ENCODE data around the gene C1orf74. TPM values are rescaled to one million over a fixed set of nuclear protein-coding genes. Genes with fewer than 3 reads are reported as not detected.

The C1orf74 gene
- total RNA-seq: under 1 TPM; 0.75 to 0.88 (median 0.80) TPM
- 1.8 TPM for total RNA-seq (2013)

- no peak for TF ChIP-seq CTCF (IDR thresholded peaks at IDR 0.05)
- ATAC-seq: peak; percentile 98 to 100 (median 99)
- peak within 1 kb of the TSS; percentile 95 for H3K4me3 Mint-ChIP-seq
- H3K27ac Mint-ChIP-seq: peak within 1 kb of the TSS; percentile 95 to 98
- Histone ChIP-seq H3K27ac (ENCODE audit: low read length) (peak within 1 kb of the TSS; percentile 94), H3K27me3 (ENCODE audit: control insufficient read depth, insufficient read depth, low read length) (no peaks in the 10 kb centered on the region), H3K4me3 (ENCODE audit: low read length) (peak within 1 kb of the TSS; percentile 66), H3K4me1 (ENCODE audit: control insufficient read depth, insufficient read depth, low read length) (peaks cover 19% of the 10 kb centered on the region), H3K9me3 (ENCODE audit: control insufficient read depth, insufficient read depth, low read length) (no peaks in the 10 kb centered on the region), H3K36me3 (ENCODE audit: control insufficient read depth, insufficient read depth, low read length) (peaks cover 33% of the 10 kb centered on the region)
- peaks cover 0 to 3% of the 10 kb centered on the region in 2 donors for H3K27me3 Mint-ChIP-seq (ENCODE audit: low read depth in 2 of 2)
- WGBS (ENCODE audit: insufficient coverage): 0% methylated on average over 42 of the region's 48 CpGs
- no peaks in the 10 kb centered on the region for H3K9me3 Mint-ChIP-seq
- peaks cover 31 to 36% of the 10 kb centered on the region in 2 donors for H3K4me1 Mint-ChIP-seq
- DNase-seq: peak; percentile 100
- H3K36me3 Mint-ChIP-seq: peaks cover 21% of the 10 kb centered on the region
- intact Hi-C loops (cut with micrococcal nuclease): loop anchor here (1.0 kb wide), 2 partner anchors 15 to 43 kb away; partner anchors contain the start of gene UTP25
Measured at GRCh38 chr1:209784265-209785169, at the start of gene C1orf74. Gene C1orf74 (minus strand): TSS chr1:209784559. CDS start chr1:209783634, 925 bp downstream.

- H3K4me1 Mint-ChIP-seq: peaks cover 13 to 27% of the 10 kb centered on the region in 2 donors
- peaks cover 15% of the 10 kb centered on the region for H3K36me3 Mint-ChIP-seq
- no peak for DNase-seq
- ATAC-seq: no peak
- WGBS (ENCODE audit: insufficient coverage): no CpG with 5 or more reads among the region's 1 CpG
- no peak overlapping the region for H3K4me3 ChIP-seq (ENCODE audit: low read length)
- intact Hi-C loops (cut with micrococcal nuclease): no loop called here
- peaks cover 56% of the 10 kb centered on the region for H3K36me3 ChIP-seq (ENCODE audit: control insufficient read depth, insufficient read depth, low read length)
- H3K27me3 Mint-ChIP-seq (ENCODE audit: low read depth in 2 of 2): no peaks in the 10 kb centered on the region
- H3K27me3 ChIP-seq (ENCODE audit: control insufficient read depth, insufficient read depth, low read length): no peaks in the 10 kb centered on the region
- H3K4me3 Mint-ChIP-seq: no peak overlapping the region
- H3K27ac ChIP-seq (ENCODE audit: low read length): no peak overlapping the region
- peaks cover 19% of the 10 kb centered on the region for H3K4me1 ChIP-seq (ENCODE audit: control insufficient read depth, insufficient read depth, low read length)
- TF ChIP-seq CTCF (IDR thresholded peaks at IDR 0.05): no peak
- no peak overlapping the region for H3K27ac Mint-ChIP-seq
- H3K9me3 Mint-ChIP-seq: no peaks in the 10 kb centered on the region
- H3K9me3 ChIP-seq (ENCODE audit: control insufficient read depth, insufficient read depth, low read length): no peaks in the 10 kb centered on the region
Measured at GRCh38 chr1:209831615-209832014, 47.3 kb upstream of the C1orf74 start.

- H3K27me3 Mint-ChIP-seq (ENCODE audit: low read depth in 2 of 2): no peaks in the 10 kb centered on the region
- H3K9me3 Mint-ChIP-seq: no peaks in the 10 kb centered on the region
- intact Hi-C loops (cut with micrococcal nuclease): no loop called here
- TF ChIP-seq CTCF (IDR thresholded peaks at IDR 0.05): no peak
- peaks cover 15% of the 10 kb centered on the region for H3K36me3 Mint-ChIP-seq
- H3K4me3 Mint-ChIP-seq: no peak overlapping the region
- peaks cover 14 to 27% of the 10 kb centered on the region in 2 donors for H3K4me1 Mint-ChIP-seq
- H3K36me3 ChIP-seq (ENCODE audit: control insufficient read depth, insufficient read depth, low read length): peaks cover 47% of the 10 kb centered on the region
- no peak overlapping the region for H3K27ac Mint-ChIP-seq
- ATAC-seq (no peak), DNase-seq (no peak)
- no peaks in the 10 kb centered on the region for H3K27me3 ChIP-seq (ENCODE audit: control insufficient read depth, insufficient read depth, low read length)
- H3K27ac ChIP-seq (ENCODE audit: low read length): no peak overlapping the region
- WGBS (ENCODE audit: insufficient coverage): 87% methylated on average over 3 of the region's 3 CpGs
- H3K4me3 ChIP-seq (ENCODE audit: low read length): no peak overlapping the region
- no peaks in the 10 kb centered on the region for H3K9me3 ChIP-seq (ENCODE audit: control insufficient read depth, insufficient read depth, low read length)
- peaks cover 19% of the 10 kb centered on the region for H3K4me1 ChIP-seq (ENCODE audit: control insufficient read depth, insufficient read depth, low read length)
Measured at GRCh38 chr1:209830722-209831121, 46.4 kb upstream of the C1orf74 start.
